HEK293 (cell line): Measurements from ENCODE around the gene GM2A.

Experiments used
- ATF2 ChIP-seq: fragments of 450-650 bp; formaldehyde crosslinking; IDR thresholded peaks from 2 replicates; pipeline ENCODE4 v1.5.1; 2016; ENCODE audit warnings: missing biosample characterization, missing genetic modification characterization, low read depth
- ZNF311 ChIP-seq: fragments of 450-650 bp; formaldehyde crosslinking; IDR thresholded peaks from 2 replicates; pipeline ENCODE4 v1.5.1; 2017; ENCODE audit warnings: missing biosample characterization, missing genetic modification characterization, borderline replicate concordance
- ZNF521 ChIP-seq: fragments of 450-650 bp; formaldehyde crosslinking; IDR thresholded peaks from 2 replicates; pipeline ENCODE4 v1.5.1; 2017; ENCODE audit warnings: missing biosample characterization, mild to moderate bottlenecking, missing genetic modification characterization
- ZXDB ChIP-seq: fragments of 450-650 bp; formaldehyde crosslinking; IDR thresholded peaks from 2 replicates; pipeline ENCODE4 v1.5.1; 2016; ENCODE audit warnings: missing biosample characterization, missing genetic modification characterization
- TF ChIP-seq, protein P1 (sequence below): fragments of 450-650 bp; formaldehyde crosslinking; IDR thresholded peaks from 2 replicates; pipeline ENCODE4 v1.5.1; 2016; ENCODE audit warnings: missing biosample characterization, missing genetic modification characterization

- TF ChIP-seq ATF2 = no peak
- TF ChIP-seq ZNF311 (tag by site-specific recombination) = no peak
- TF ChIP-seq, protein P1, sequence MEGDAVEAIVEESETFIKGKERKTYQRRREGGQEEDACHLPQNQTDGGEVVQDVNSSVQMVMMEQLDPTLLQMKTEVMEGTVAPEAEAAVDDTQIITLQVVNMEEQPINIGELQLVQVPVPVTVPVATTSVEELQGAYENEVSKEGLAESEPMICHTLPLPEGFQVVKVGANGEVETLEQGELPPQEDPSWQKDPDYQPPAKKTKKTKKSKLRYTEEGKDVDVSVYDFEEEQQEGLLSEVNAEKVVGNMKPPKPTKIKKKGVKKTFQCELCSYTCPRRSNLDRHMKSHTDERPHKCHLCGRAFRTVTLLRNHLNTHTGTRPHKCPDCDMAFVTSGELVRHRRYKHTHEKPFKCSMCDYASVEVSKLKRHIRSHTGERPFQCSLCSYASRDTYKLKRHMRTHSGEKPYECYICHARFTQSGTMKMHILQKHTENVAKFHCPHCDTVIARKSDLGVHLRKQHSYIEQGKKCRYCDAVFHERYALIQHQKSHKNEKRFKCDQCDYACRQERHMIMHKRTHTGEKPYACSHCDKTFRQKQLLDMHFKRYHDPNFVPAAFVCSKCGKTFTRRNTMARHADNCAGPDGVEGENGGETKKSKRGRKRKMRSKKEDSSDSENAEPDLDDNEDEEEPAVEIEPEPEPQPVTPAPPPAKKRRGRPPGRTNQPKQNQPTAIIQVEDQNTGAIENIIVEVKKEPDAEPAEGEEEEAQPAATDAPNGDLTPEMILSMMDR (tag by site-specific recombination) = no peak
- TF ChIP-seq ZXDB (tag by site-specific recombination) = no peak
- no peak for TF ChIP-seq ZNF521
Measured at GRCh38 chr5:151248651-151249050, 4.3 kb upstream of the GM2A start.
